ENCODE measurements around the gene SSBP3.

Gene SSBP3

DNA sequence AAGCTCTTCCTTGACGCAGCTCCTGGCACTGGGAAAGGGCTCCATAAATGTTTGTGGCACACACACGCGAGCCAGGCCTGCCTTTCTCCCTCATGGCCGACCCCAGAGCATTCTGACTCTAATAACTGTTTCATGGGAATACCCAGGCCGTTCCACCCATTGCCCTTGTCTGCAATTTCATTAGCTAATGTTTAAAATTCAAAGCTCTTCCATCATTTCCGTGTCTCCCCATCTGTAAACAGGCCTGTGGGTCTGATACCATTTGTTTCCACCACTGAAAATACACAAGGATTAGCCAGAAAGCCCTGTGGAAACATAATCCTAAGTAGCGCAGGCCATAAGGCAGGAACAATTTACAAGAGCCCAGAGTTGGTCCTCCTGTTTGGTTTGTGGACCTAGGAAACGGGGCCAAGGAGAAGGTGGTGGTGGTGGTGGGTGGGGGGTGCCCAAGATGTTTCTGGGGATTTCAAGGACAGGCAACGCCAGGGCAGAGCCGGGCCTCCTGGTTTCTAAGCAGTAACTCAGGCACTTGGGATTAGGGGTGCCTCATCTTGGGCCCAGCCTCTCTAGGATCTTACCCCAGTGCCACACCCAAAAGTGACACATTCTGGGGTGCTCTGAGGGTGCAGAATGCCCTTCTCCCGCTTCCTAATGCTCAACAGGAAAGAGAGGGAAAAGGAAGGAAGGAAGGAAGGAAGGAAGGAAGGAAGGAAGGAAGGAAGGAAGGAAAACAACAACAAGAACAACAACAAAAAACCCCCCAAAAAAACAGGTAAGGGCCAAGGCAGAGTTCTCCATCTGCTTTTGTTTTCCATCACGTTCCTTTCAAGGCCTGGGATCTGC is 79.4 kb downstream of the SSBP3 start:
- H3K4me1 Mint-ChIP-seq (ENCODE audit: low read depth) = peaks cover 25% of the 10 kb centered on the region
- no peak overlapping the region for H3K27ac Mint-ChIP-seq
- intact Hi-C loops (cut with micrococcal nuclease) = no loop called here
- H3K36me3 Mint-ChIP-seq (ENCODE audit: low read depth) = peaks cover 12% of the 10 kb centered on the region
- no peak overlapping the region for H3K4me3 Mint-ChIP-seq
- no peaks in the 10 kb centered on the region for H3K27me3 Mint-ChIP-seq
- no peaks in the 10 kb centered on the region for H3K9me3 Mint-ChIP-seq

DNA sequence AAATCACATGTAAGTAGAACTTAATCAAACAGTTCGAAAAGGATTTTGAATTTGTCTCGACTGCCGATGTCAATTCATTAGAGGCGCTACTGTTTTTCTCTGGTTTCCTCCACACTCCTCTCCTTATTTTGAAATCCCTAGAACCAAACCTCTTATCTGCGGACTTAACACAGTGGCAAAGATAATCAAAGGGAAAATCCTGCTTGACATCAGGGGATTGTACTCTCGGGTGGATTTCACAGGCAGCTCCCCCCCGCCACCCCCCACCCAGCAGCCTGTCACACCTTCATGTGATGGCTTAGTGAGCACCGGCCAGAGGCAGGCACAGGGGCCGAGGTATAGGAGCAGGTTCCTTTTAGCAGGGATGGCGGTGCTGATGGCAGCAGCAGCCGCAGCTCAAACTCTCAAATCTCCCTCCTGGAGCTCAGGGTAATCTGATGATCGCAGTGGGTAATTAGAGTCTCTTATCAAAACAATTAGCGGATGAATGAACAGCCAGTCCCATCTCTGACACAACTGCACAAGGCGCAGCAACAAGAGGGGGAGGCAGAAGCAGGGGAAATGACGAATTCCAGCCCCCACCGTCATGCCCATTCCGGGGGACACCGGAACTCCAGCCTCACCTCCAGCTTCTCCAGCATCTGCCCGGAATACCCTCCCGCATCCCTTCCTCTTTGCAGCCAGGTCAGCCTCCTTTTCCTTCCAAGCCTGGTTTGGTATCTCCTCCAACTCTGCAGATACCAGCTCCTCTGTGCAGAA is 80.3 kb downstream of the SSBP3 start:
- intact Hi-C loops (cut with micrococcal nuclease) = no loop called here
- no peak overlapping the region for H3K4me3 Mint-ChIP-seq
- peaks cover 16% of the 10 kb centered on the region for H3K4me1 Mint-ChIP-seq (ENCODE audit: low read depth)
- no peaks in the 10 kb centered on the region for H3K9me3 Mint-ChIP-seq
- peaks cover 12% of the 10 kb centered on the region for H3K36me3 Mint-ChIP-seq (ENCODE audit: low read depth)
- H3K27me3 Mint-ChIP-seq = no peaks in the 10 kb centered on the region
- no peak overlapping the region for H3K27ac Mint-ChIP-seq

DNA sequence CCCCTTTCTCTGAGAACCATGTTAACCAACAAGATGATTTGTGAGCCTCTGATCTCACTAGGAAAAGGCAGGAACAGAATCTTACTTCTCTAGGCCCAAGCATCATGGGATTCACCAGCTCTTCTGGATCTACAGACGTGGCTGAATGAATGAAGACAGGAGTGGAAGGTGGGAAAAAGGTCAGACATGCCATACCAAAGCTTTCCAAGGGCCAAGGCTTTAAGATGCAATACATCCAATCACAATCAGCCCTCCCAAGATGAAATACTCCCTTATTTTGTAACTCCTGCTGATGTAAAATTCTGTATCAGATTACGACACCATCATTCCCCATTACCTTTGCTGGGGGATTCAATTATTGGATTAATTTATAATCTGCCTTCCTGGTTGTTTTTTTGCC is 80.9 kb downstream of the SSBP3 start:
- no peaks in the 10 kb centered on the region for H3K9me3 Mint-ChIP-seq
- H3K4me3 Mint-ChIP-seq = no peak overlapping the region
- H3K27me3 Mint-ChIP-seq = no peaks in the 10 kb centered on the region
- intact Hi-C loops (cut with micrococcal nuclease) = no loop called here
- peaks cover 12% of the 10 kb centered on the region for H3K36me3 Mint-ChIP-seq (ENCODE audit: low read depth)
- H3K4me1 Mint-ChIP-seq (ENCODE audit: low read depth) = peaks cover 16% of the 10 kb centered on the region
- no peak overlapping the region for H3K27ac Mint-ChIP-seq

DNA sequence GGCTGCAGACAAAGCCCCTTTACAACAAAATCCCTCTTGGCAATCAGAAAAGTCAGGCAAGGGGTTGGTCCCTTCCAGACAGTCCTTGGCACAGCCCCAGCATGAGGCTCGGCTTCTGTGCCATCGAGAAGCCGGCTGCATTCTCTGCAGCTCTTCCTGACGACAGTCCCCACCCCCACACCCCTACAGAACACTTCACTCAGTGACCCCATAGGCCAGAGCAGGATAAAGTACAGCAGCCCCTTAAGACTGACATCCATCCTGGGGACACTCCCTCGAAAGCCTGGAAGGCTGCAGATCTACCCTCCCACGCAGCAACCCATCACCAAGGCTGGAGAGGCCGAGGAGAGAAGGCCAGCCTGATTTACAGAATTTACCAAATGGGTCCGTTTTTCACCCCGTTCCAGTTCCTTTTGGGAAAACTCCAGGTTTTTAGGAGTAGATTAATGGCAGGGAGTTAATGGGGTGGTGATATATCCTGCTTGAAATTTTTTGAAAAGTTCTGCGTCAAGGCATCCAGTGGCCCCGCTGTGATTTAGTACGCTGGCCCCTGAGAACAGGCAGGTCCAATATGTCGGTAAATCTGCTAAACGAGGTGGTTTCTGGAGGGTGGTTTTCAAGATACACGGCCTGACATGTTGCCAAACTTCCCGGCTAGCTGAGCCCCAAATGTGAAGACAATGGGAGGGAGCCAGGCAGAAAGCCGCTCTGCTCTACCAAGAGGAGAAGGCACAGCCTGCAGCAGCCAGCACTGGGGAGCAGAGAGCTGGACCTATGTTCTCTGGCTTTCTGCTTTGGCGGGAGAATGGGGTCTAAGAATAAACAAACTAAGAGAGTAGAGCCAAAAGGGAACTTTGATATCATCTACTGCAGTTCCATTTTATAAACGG is 81.7 kb downstream of the SSBP3 start:
- Mint-ChIP-seq H3K4me1 (ENCODE audit: low read depth) (peaks cover 16% of the 10 kb centered on the region), H3K27me3 (no peaks in the 10 kb centered on the region), H3K27ac (no peak overlapping the region)

DNA sequence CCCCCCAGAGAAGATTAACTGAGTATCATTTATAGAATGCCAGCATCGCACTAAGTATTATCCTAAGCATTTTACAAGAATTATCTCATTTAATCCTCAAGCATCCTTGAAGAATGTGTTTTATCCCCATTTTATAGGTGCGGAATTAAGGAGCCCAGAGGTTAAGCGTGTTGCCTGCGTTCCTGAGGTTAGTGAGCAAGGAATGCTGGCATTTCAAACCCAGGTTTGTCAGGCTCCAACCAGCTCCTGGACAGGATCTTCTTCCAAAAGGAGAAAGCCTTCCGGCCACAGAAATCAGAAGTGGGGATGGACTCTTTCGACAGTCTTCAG is 82.3 kb downstream of the SSBP3 start:
- no peak overlapping the region for H3K4me3 Mint-ChIP-seq
- peaks cover 16% of the 10 kb centered on the region for H3K4me1 Mint-ChIP-seq (ENCODE audit: low read depth)
- no peaks in the 10 kb centered on the region for H3K9me3 Mint-ChIP-seq
- intact Hi-C loops (cut with micrococcal nuclease) = no loop called here
- peaks cover 12% of the 10 kb centered on the region for H3K36me3 Mint-ChIP-seq (ENCODE audit: low read depth)
- H3K27ac Mint-ChIP-seq = no peak overlapping the region
- no peaks in the 10 kb centered on the region for H3K27me3 Mint-ChIP-seq

More for the DNA sequence above, 81.7 kb downstream of the SSBP3 start:
- intact Hi-C loops (cut with micrococcal nuclease) = no loop called here
- no peak overlapping the region for H3K4me3 Mint-ChIP-seq
- H3K36me3 Mint-ChIP-seq (ENCODE audit: low read depth) = peaks cover 12% of the 10 kb centered on the region
- no peaks in the 10 kb centered on the region for H3K9me3 Mint-ChIP-seq

DNA sequence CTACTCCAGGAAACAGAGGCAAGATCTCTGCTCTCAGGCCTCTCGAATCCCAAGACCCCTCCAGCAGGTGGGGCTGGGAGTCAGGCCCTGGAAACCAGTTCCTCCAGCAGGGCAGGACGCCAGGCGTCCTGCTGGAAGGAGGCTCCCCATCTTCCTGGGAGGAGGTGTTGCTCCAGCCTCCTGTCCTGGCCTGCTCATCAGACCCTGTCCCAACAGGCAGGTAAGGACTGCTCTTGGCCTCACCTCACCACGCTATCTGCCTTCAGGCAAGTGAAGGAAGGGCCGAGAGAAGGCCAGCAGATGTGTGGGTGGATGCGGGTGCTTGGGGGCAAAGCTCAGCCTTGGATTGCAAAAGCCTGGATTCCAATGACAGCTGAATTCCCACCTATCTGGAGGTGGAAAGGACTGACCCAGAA is 82.9 kb downstream of the SSBP3 start:
- intact Hi-C loops (cut with micrococcal nuclease) = no loop called here

DNA sequence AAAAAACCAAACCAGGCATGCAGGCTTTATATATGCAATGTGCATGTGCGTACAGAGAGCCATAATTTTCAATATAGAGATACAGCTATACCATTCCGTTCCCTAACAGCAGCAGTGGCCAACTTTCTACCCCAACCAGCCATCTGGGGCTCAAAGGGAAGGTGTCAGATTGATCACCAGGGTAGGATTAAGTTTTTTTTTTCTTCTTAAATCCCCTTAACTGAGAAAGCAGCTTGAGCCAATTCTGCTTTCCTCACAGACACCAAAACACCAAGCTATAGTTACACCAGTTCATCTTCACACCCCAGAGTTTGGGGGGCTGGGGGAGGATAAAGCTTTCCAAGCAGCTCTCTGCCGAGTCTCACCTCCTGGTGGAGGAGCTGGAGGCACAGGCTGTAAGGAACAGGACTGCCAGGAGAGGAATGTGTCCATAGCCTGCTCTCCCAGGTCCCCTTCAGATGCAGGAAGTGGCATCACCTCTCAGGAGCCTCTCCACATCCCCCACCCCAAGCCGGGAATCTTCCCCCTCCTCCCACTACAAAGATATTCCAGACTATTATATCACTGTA is 87.9 kb downstream of the SSBP3 start:
- H3K4me1 Mint-ChIP-seq (ENCODE audit: low read depth) = no peaks in the 10 kb centered on the region
- H3K27ac Mint-ChIP-seq = no peak overlapping the region

More for the DNA sequence above, 82.9 kb downstream of the SSBP3 start:
- no peaks in the 10 kb centered on the region for H3K27me3 Mint-ChIP-seq
- H3K27ac Mint-ChIP-seq = no peak overlapping the region
- H3K4me3 Mint-ChIP-seq = no peak overlapping the region
- H3K4me1 Mint-ChIP-seq (ENCODE audit: low read depth) = peaks cover 11% of the 10 kb centered on the region
- peaks cover 8% of the 10 kb centered on the region for H3K36me3 Mint-ChIP-seq (ENCODE audit: low read depth)
- H3K9me3 Mint-ChIP-seq = no peaks in the 10 kb centered on the region

DNA sequence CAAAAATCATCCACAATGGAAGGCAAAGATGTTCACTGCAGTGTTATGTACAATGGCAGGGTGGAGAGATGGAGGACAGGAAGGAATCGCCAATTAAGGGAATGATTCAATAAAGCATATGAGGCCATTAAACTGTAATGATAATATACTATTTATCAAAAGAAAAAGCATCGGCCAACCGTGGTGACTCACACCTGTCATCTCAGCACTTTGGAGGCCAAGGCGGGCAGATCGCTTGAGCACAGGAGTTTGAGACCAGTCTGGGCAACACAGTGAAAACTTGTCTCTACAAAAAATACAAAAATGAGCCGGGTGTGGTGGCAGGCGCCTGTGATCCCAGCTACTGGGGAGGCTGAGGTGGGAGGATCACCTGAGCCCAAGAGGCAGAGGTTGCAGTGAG is 89.1 kb downstream of the SSBP3 start:
- no peaks in the 10 kb centered on the region for H3K9me3 Mint-ChIP-seq
- no peak overlapping the region for H3K4me3 Mint-ChIP-seq
- intact Hi-C loops (cut with micrococcal nuclease) = no loop called here
- H3K4me1 Mint-ChIP-seq (ENCODE audit: low read depth) = no peaks in the 10 kb centered on the region
- H3K36me3 Mint-ChIP-seq (ENCODE audit: low read depth) = peaks cover 6% of the 10 kb centered on the region
- H3K27ac Mint-ChIP-seq = no peak overlapping the region
- no peaks in the 10 kb centered on the region for H3K27me3 Mint-ChIP-seq

More for the DNA sequence above, 87.9 kb downstream of the SSBP3 start:
- no peak overlapping the region for H3K4me3 Mint-ChIP-seq
- no peaks in the 10 kb centered on the region for H3K9me3 Mint-ChIP-seq
- intact Hi-C loops (cut with micrococcal nuclease) = no loop called here
- no peaks in the 10 kb centered on the region for H3K36me3 Mint-ChIP-seq (ENCODE audit: low read depth)
- no peaks in the 10 kb centered on the region for H3K27me3 Mint-ChIP-seq

DNA sequence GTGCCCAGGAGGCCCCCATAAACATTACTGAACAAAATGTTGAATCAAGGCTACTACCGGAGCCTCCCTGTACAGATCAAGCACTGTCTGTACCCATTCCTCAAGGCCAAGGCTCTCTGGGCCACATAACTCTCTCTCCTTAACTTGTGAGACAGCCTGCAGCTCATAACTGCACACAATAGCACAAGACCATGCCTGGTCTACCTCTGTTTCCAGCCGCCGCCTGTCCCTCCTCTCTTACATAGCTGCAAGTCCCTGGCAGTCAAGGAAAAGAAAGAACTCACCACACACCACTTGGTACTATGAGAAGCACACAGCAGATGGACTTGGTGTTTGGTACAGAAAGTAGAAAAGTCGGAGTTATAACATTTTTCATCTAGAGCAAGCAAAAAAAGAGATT is 91.1 kb downstream of the SSBP3 start:
- Mint-ChIP-seq H3K27ac (no peak overlapping the region), H3K36me3 (ENCODE audit: low read depth) (peaks cover 6% of the 10 kb centered on the region), H3K27me3 (no peaks in the 10 kb centered on the region), H3K9me3 (no peaks in the 10 kb centered on the region), H3K4me1 (ENCODE audit: low read depth) (peaks cover 7% of the 10 kb centered on the region), H3K4me3 (no peak overlapping the region)
- intact Hi-C loops (cut with micrococcal nuclease) = no loop called here

DNA sequence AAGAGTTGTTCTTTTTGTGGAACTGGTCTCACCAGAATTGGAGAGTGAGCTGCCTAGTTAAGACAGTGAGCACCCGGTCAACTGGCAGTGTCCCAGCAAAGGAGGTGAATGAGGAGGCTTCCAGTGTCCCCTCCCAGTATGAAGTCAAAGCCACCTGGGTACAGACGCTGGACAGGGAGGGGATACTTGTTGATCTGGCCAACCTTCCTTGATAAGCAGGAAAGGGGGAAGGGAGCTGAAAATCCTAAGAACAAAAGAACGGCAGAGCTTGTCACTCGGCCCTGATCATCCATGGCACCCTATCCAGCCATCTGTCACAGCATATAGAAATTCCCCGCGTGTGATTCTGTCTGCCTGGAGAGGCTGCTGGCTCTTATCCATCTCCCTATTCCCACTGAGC is 91.5 kb downstream of the SSBP3 start:
- no peaks in the 10 kb centered on the region for H3K9me3 Mint-ChIP-seq
- peaks cover 6% of the 10 kb centered on the region for H3K36me3 Mint-ChIP-seq (ENCODE audit: low read depth)
- intact Hi-C loops (cut with micrococcal nuclease) = loop anchor here (5.0 kb wide), 1 partner anchor 173 kb away; no protein-coding TSS in a partner anchor
- H3K4me1 Mint-ChIP-seq (ENCODE audit: low read depth) = peaks cover 7% of the 10 kb centered on the region
- H3K27me3 Mint-ChIP-seq = no peaks in the 10 kb centered on the region
- H3K4me3 Mint-ChIP-seq = no peak overlapping the region
- no peak overlapping the region for H3K27ac Mint-ChIP-seq

DNA sequence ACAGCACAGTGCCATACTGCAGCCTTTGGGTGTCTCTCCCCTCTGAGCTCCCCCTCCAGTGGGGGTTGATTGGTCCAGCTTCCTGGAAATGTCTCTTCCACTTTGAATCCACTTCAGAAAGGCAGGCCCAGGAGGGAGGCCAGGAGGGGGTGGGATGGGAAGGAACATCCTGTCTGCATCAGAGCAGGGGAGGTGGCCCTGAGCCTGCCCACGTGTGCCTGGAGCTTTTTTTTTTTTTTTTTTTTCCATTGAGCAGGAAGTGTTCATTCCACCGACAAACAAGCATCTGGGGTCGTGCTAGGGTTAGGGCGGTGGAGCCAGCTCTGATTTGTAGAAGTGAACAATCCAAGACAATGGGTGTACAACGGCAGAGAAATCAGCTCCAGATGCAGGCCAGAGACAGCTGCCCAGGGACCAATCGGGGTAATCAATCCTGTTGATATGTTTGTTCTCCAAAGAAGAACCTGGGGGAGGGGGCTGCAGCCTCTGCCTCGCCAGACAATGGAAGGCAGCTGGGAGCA is 93.3 kb downstream of the SSBP3 start:
- Mint-ChIP-seq H3K9me3 (no peaks in the 10 kb centered on the region), H3K27ac (no peak overlapping the region), H3K36me3 (ENCODE audit: low read depth) (peaks cover 6% of the 10 kb centered on the region), H3K27me3 (no peaks in the 10 kb centered on the region), H3K4me1 (ENCODE audit: low read depth) (peaks cover 7% of the 10 kb centered on the region), H3K4me3 (no peak overlapping the region)
- intact Hi-C loops (cut with micrococcal nuclease) = loop anchor here (5.0 kb wide), 1 partner anchor 174 kb away; no protein-coding TSS in a partner anchor

DNA sequence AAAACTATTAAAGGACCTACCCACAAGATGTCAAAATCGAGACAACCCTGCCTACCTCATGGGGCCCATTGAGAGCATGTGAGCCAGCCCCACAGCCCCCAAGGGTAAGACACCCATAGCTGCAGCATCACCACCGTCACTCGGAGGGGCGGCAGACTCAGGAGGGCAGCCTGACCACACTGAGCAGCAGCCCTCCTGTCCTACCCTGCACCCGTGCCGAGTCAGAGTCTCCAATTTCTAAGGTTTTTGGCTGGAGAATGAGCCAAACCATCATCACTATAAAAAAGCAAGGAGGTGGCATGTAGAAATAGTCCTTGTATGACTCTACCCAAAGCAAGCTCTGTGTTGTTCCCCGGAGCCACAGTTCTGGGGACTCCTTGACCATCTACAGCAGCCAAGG is 94.7 kb downstream of the SSBP3 start:
- H3K4me1 Mint-ChIP-seq (ENCODE audit: low read depth) = peaks cover 7% of the 10 kb centered on the region
- intact Hi-C loops (cut with micrococcal nuclease) = loop anchor here (5.0 kb wide), 1 partner anchor 176 kb away; no protein-coding TSS in a partner anchor
- H3K9me3 Mint-ChIP-seq = no peaks in the 10 kb centered on the region
- H3K4me3 Mint-ChIP-seq = no peak overlapping the region
- no peaks in the 10 kb centered on the region for H3K27me3 Mint-ChIP-seq
- peaks cover 6% of the 10 kb centered on the region for H3K36me3 Mint-ChIP-seq (ENCODE audit: low read depth)
- H3K27ac Mint-ChIP-seq = no peak overlapping the region

Data from dendritic cell treated with granulocyte-macrophage colony-stimulating factor and Interleukin-4, amounts not matched to agents 40 ng/mL and 50 ng/mL, for 4 days (primary cell).